GM18870 (cell line): ENCODE measurements around the gene TNIK.
A peak's percentile ranks its signal among the peaks of the same experiment; 100 is the strongest.
"Not testable (repeated sequence)": the region's sequence is repeated elsewhere in the genome, so short reads cannot be mapped to it uniquely, and the experiment has no call there.

Experiments
- ATAC-seq: cut with Tn5 transposase; IDR thresholded peaks from one replicate; pipeline ENCODE4 v1.9.1; 2021; ENCODE audit warnings: moderate library complexity; ENCODE audit not compliant: unreplicated experiment

TNIK gene

GRCh38 chr3:171389491-171389890, 70.7 kb downstream of the TNIK start:
- ATAC-seq, result no peak

GRCh38 chr3:171388527-171388926, 71.7 kb downstream of the TNIK start:
- ATAC-seq, result no peak

GRCh38 chr3:171387062-171387461, 73.1 kb downstream of the TNIK start:
- ATAC-seq, result no peak

GRCh38 chr3:171385086-171385485, 75.1 kb downstream of the TNIK start:
- no peak for ATAC-seq

- ATAC-seq, result no peak
Measured at GRCh38 chr3:171384101-171384891, 75.9 kb downstream of the TNIK start.

- peak; percentile 71 for ATAC-seq
Measured at GRCh38 chr3:171383206-171384018, 76.8 kb downstream of the TNIK start.

- not testable (repeated sequence) for ATAC-seq
Measured at GRCh38 chr3:171382347-171382746, 77.9 kb downstream of the TNIK start.

- ATAC-seq, result no peak
Measured at GRCh38 chr3:171380711-171381425, 79.3 kb downstream of the TNIK start.

GRCh38 chr3:171379961-171380483, 80.2 kb downstream of the TNIK start:
- no peak for ATAC-seq

- no peak for ATAC-seq
Measured at GRCh38 chr3:171379281-171379680, 80.9 kb downstream of the TNIK start.

- ATAC-seq, result no peak
Measured at GRCh38 chr3:171378586-171378985, 81.6 kb downstream of the TNIK start.

GRCh38 chr3:171377859-171378258, 82.3 kb downstream of the TNIK start:
- ATAC-seq, result no peak

GRCh38 chr3:171376596-171376947, 83.6 kb downstream of the TNIK start:
- no peak for ATAC-seq

- no peak for ATAC-seq
Measured at GRCh38 chr3:171375666-171376595, 84.3 kb downstream of the TNIK start.

- no peak for ATAC-seq
Measured at GRCh38 chr3:171374661-171375285, 85.4 kb downstream of the TNIK start.

GRCh38 chr3:171374260-171374659, 85.9 kb downstream of the TNIK start:
- no peak for ATAC-seq

GRCh38 chr3:171373711-171374110, 86.5 kb downstream of the TNIK start:
- ATAC-seq, result no peak

GRCh38 chr3:171372694-171373093, 87.5 kb downstream of the TNIK start:
- no peak for ATAC-seq

GRCh38 chr3:171371354-171371753, 88.9 kb downstream of the TNIK start:
- no peak for ATAC-seq

GRCh38 chr3:171369156-171369555, 91.0 kb downstream of the TNIK start:
- no peak for ATAC-seq
